ENCODE results near the gene SORCS1.

DNA sequence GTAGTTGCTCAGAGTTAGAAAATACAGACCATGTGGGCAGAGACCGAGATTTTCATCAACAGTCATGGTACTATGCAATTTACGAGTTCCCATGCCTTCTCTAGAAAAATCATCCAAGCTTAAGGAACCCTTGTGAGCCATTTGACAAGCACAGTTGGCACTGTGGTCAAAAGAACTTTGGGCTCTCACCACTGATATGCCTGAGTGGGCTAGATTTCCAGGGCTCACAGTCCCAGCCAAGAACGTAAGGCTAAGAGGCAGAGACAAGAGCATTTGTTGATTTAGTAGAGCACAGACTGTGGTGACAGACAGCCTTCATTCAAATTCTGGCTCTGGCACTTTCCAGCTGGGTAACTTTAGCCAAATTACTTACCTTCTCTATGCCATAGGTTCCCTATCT lies 407.0 kb downstream of the SORCS1 start:
- TF ChIP-seq, protein P1, sequence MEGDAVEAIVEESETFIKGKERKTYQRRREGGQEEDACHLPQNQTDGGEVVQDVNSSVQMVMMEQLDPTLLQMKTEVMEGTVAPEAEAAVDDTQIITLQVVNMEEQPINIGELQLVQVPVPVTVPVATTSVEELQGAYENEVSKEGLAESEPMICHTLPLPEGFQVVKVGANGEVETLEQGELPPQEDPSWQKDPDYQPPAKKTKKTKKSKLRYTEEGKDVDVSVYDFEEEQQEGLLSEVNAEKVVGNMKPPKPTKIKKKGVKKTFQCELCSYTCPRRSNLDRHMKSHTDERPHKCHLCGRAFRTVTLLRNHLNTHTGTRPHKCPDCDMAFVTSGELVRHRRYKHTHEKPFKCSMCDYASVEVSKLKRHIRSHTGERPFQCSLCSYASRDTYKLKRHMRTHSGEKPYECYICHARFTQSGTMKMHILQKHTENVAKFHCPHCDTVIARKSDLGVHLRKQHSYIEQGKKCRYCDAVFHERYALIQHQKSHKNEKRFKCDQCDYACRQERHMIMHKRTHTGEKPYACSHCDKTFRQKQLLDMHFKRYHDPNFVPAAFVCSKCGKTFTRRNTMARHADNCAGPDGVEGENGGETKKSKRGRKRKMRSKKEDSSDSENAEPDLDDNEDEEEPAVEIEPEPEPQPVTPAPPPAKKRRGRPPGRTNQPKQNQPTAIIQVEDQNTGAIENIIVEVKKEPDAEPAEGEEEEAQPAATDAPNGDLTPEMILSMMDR (IDR thresholded peaks at IDR 0.05; ENCODE audit: low read length) = no peak
- TF ChIP-seq EZH2phosphoT487 (IDR thresholded peaks at IDR 0.05; ENCODE audit: low read length) (no peak), EZH2 (optimal IDR thresholded peaks at IDR 0.05; ENCODE audit: low read depth, low read length) (no peak)
